Muscle of leg (tissue), 11 donors: ENCODE measurements around the gene TERT. TPM values are rescaled to one million over a fixed set of nuclear protein-coding genes. Genes with fewer than 3 reads are reported as not detected.
"Not testable (repeated sequence)": the region's sequence is repeated elsewhere in the genome, so short reads cannot be mapped to it uniquely, and the experiment has no call there.

Experiments used
- DNase-seq: peaks from one replicate; pipeline ENCODE4 v3.0.0; 2013
- H3K27ac ChIP-seq: one replicate; pipeline ENCODE4 v1.5.1; 2013; ENCODE audit warnings: mild to moderate bottlenecking, low read length, control low read depth
- H3K27me3 ChIP-seq: one replicate; pipeline ENCODE4 v1.6.1; 2013; ENCODE audit warnings: low read length; ENCODE audit not compliant: control insufficient read depth, insufficient read depth
- H3K36me3 ChIP-seq: one replicate; pipeline ENCODE4 v1.6.1; 2013; ENCODE audit warnings: low read length; ENCODE audit not compliant: control insufficient read depth, insufficient read depth
- H3K4me1 ChIP-seq: one replicate; pipeline ENCODE4 v1.6.1; 2013; ENCODE audit warnings: low read length; ENCODE audit not compliant: control insufficient read depth, insufficient read depth
- H3K4me3 ChIP-seq: one replicate; pipeline ENCODE4 v1.5.1; 2013; ENCODE audit warnings: low read length, control low read depth
- H3K9me3 ChIP-seq: replicated peaks from 2 replicates; pipeline ENCODE4 v1.6.1; 2013; ENCODE audit warnings: low read depth, low read length; ENCODE audit not compliant: control insufficient read depth
- WGBS: methylation state at CpG from one replicate; pipeline ENCODE4 v1.1.5; 2013; ENCODE audit warnings: missing lambda C conversion rate; ENCODE audit not compliant: insufficient coverage; 5-methylcytosine and 5-hydroxymethylcytosine counted together
- polyA plus RNA-seq, 8 donors: library from polyadenylated mRNA; unstranded; fragments of 120-200 nt; gene quantifications; one replicate each; pipeline versions ENCODE4 v1.2.1 to v1.2.3, GENCODE V29; 2013; ENCODE audit warnings: inconsistent platforms in 1 of 8, low replicate concordance in 1 of 8; ENCODE audit not compliant: insufficient read length in 8 of 8, insufficient read depth in 1 of 8
- total RNA-seq: library from RNA; stranded (reverse); fragments of 120-200 nt; gene quantifications from one replicate; pipeline ENCODE4 v1.2.4, GENCODE V29; 2013

Gene TERT
- total and polyA plus RNA-seq, 9 donors = 0.05 to 0.23 (median 0.15) TPM; not detected in 5

- no peaks in the 10 kb centered on the region for H3K4me1 ChIP-seq
- H3K27me3 ChIP-seq = no peaks in the 10 kb centered on the region
- H3K27ac ChIP-seq = no peak overlapping the region
- WGBS = 82% methylated on average over 6 of the region's 12 CpGs
- peaks cover 85% of the 10 kb centered on the region for H3K36me3 ChIP-seq
- no peak overlapping the region for H3K4me3 ChIP-seq
- no peaks in the 10 kb centered on the region for H3K9me3 ChIP-seq
- DNase-seq = no peak
Measured at GRCh38 chr5:1338196-1338490, 43.3 kb upstream of the TERT start.

GRCh38 chr5:1337489-1338195, 42.8 kb upstream of the TERT start:
- no peak overlapping the region for H3K4me3 ChIP-seq
- no peaks in the 10 kb centered on the region for H3K4me1 ChIP-seq
- 88% methylated on average over 21 of the region's 22 CpGs for WGBS
- H3K27ac ChIP-seq = no peak overlapping the region
- no peaks in the 10 kb centered on the region for H3K27me3 ChIP-seq
- no peaks in the 10 kb centered on the region for H3K9me3 ChIP-seq
- H3K36me3 ChIP-seq = peaks cover 86% of the 10 kb centered on the region
- no peak for DNase-seq

- no peak for DNase-seq
- 84% methylated on average over 12 of the region's 22 CpGs for WGBS
- Histone ChIP-seq H3K4me3 (no peak overlapping the region), H3K36me3 (peaks cover 85% of the 10 kb centered on the region), H3K4me1 (peaks cover 6% of the 10 kb centered on the region), H3K27ac (no peak overlapping the region), H3K27me3 (no peaks in the 10 kb centered on the region), H3K9me3 (no peaks in the 10 kb centered on the region)
Measured at GRCh38 chr5:1336749-1337488, 42.1 kb upstream of the TERT start.

GRCh38 chr5:1336106-1336561, 41.3 kb upstream of the TERT start:
- Histone ChIP-seq H3K4me1 (peaks cover 14% of the 10 kb centered on the region), H3K27me3 (no peaks in the 10 kb centered on the region), H3K4me3 (no peak overlapping the region), H3K9me3 (no peaks in the 10 kb centered on the region), H3K27ac (no peak overlapping the region), H3K36me3 (peaks cover 85% of the 10 kb centered on the region)
- DNase-seq = no peak
- 92% methylated on average over 11 of the region's 14 CpGs for WGBS

GRCh38 chr5:1335540-1336095, 40.8 kb upstream of the TERT start:
- no peak for DNase-seq
- H3K27ac ChIP-seq = no peak overlapping the region
- peaks cover 19% of the 10 kb centered on the region for H3K4me1 ChIP-seq
- no peak overlapping the region for H3K4me3 ChIP-seq
- H3K36me3 ChIP-seq = peaks cover 90% of the 10 kb centered on the region
- H3K27me3 ChIP-seq = no peaks in the 10 kb centered on the region
- H3K9me3 ChIP-seq = no peaks in the 10 kb centered on the region
- 88% methylated on average over 9 of the region's 19 CpGs for WGBS

- DNase-seq = no peak
- peaks cover 25% of the 10 kb centered on the region for H3K4me1 ChIP-seq
- H3K27me3 ChIP-seq = no peaks in the 10 kb centered on the region
- no peak overlapping the region for H3K27ac ChIP-seq
- WGBS = 94% methylated on average over 32 of the region's 32 CpGs
- no peaks in the 10 kb centered on the region for H3K9me3 ChIP-seq
- peaks cover 90% of the 10 kb centered on the region for H3K36me3 ChIP-seq
- H3K4me3 ChIP-seq = no peak overlapping the region
Measured at GRCh38 chr5:1334831-1335539, 40.1 kb upstream of the TERT start.

GRCh38 chr5:1333986-1334385, 39.1 kb upstream of the TERT start:
- DNase-seq = no peak
- Histone ChIP-seq H3K9me3 (no peaks in the 10 kb centered on the region), H3K4me3 (no peak overlapping the region), H3K4me1 (peaks cover 26% of the 10 kb centered on the region), H3K27ac (no peak overlapping the region), H3K27me3 (no peaks in the 10 kb centered on the region), H3K36me3 (peaks cover 88% of the 10 kb centered on the region)
- 76% methylated on average over 7 of the region's 14 CpGs for WGBS

GRCh38 chr5:1333286-1333685, 38.4 kb upstream of the TERT start:
- H3K4me3 ChIP-seq, H3K27me3 ChIP-seq: not testable (repeated sequence)
- 95% methylated on average over 3 of the region's 5 CpGs for WGBS

GRCh38 chr5:1332461-1333001, 37.7 kb upstream of the TERT start:
- Histone ChIP-seq H3K9me3 (no peaks in the 10 kb centered on the region), H3K36me3 (peaks cover 73% of the 10 kb centered on the region), H3K4me3 (no peak overlapping the region), H3K27ac (no peak overlapping the region), H3K4me1 (peaks cover 28% of the 10 kb centered on the region), H3K27me3 (no peaks in the 10 kb centered on the region)
- DNase-seq = no peak
- 71% methylated on average over 4 of the region's 11 CpGs for WGBS

More at GRCh38 chr5:1333286-1333685, 38.4 kb upstream of the TERT start:
- not testable (repeated sequence) for DNase-seq, H3K27ac ChIP-seq, H3K9me3 ChIP-seq
- H3K36me3 ChIP-seq = peaks cover 81% of the 10 kb centered on the region
- H3K4me1 ChIP-seq = peaks cover 28% of the 10 kb centered on the region
